Keratinocyte (primary cell): ENCODE results near the gene HELZ. TPM values are rescaled to one million over a fixed set of nuclear protein-coding genes. Genes with fewer than 3 reads are reported as not detected.
A peak's percentile ranks its signal among the peaks of the same experiment; 100 is the strongest.

ENCODE experiments used
- DNase-seq: peaks from one replicate; pipeline ENCODE4 v3.0.0-alpha.2; 2011; ENCODE audit warnings: low read depth, missing footprints, low spot score
- FAIRE-seq: peaks from 2 replicates; lab custom pipeline; 2011; peaks lifted over from hg19 to GRCh38; lab: Jason Lieb, UNC
- H2AFZ ChIP-seq: 2 replicates; pipeline ENCODE4 v1.6.0; 2012; ENCODE audit warnings: low read length, control low read depth, inconsistent platforms; ENCODE audit not compliant: control insufficient read depth
- H3K27ac ChIP-seq: 2 replicates; pipeline ENCODE4 v1.5.1; 2011; ENCODE audit warnings: low read length; ENCODE audit not compliant: control insufficient read depth, insufficient read depth
- H3K27me3 ChIP-seq: 3 replicates; pipeline ENCODE4 v1.6.0; 2011; ENCODE audit warnings: low read length; ENCODE audit not compliant: control insufficient read depth, insufficient read depth; ENCODE audit errors: extremely low read depth
- H3K36me3 ChIP-seq, 2 experiments: 2 replicates in 1 of 2; 3 replicates in 1 of 2; pipeline ENCODE4 v1.5.1; 2011; ENCODE audit warnings: low read length in 2 of 2, mild to moderate bottlenecking in 1 of 2; ENCODE audit not compliant: control insufficient read depth in 2 of 2, insufficient read depth in 2 of 2; ENCODE audit errors: extremely low read depth in 1 of 2
- H3K4me1 ChIP-seq: 3 replicates; pipeline ENCODE4 v1.5.1; 2011; ENCODE audit warnings: low read length; ENCODE audit not compliant: control insufficient read depth, insufficient read depth; ENCODE audit errors: extremely low read depth
- H3K4me2 ChIP-seq: 3 replicates; pipeline ENCODE4 v1.6.0; 2011; ENCODE audit warnings: low read depth, low read length; ENCODE audit not compliant: control insufficient read depth, insufficient read depth; ENCODE audit errors: extremely low read depth
- H3K4me3 ChIP-seq, 3 experiments: fragments of 200-600 bp in 1 of 3; sonication (generic) in 1 of 3; 2 replicates in 2 of 3; 3 replicates in 1 of 3; pipeline ENCODE4 v1.5.1; 2011 to 2016; ENCODE audit warnings: low read length in 3 of 3, mild to moderate bottlenecking in 3 of 3, control low read depth in 2 of 3, inconsistent platforms in 1 of 3, low read depth in 1 of 3, mixed read lengths in 1 of 3, mixed run types in 1 of 3, moderate library complexity in 1 of 3; ENCODE audit not compliant: control insufficient read depth in 2 of 3, insufficient read depth in 2 of 3; ENCODE audit errors: extremely low read depth in 1 of 3
- H3K79me2 ChIP-seq: 2 replicates; pipeline ENCODE4 v1.6.0; 2012; ENCODE audit warnings: low read length; ENCODE audit not compliant: control insufficient read depth, insufficient read depth
- H3K9ac ChIP-seq: 3 replicates; pipeline ENCODE4 v1.6.0; 2011; ENCODE audit warnings: low read length; ENCODE audit not compliant: control insufficient read depth, insufficient read depth; ENCODE audit errors: extremely low read depth
- H3K9me1 ChIP-seq: 3 replicates; pipeline ENCODE4 v1.6.0; 2011; ENCODE audit warnings: low read length; ENCODE audit not compliant: control insufficient read depth, insufficient read depth; ENCODE audit errors: extremely low read depth
- H3K9me3 ChIP-seq: 2 replicates; pipeline ENCODE4 v1.5.1; 2012; ENCODE audit warnings: low read depth, low read length; ENCODE audit not compliant: control insufficient read depth
- H4K20me1 ChIP-seq: 3 replicates; pipeline ENCODE4 v1.6.0; 2011; ENCODE audit warnings: low read length; ENCODE audit not compliant: control insufficient read depth, insufficient read depth; ENCODE audit errors: extremely low read depth
- CTCF ChIP-seq, 3 experiments: IDR thresholded peaks in 1 of 3; conservative IDR thresholded peaks in 1 of 3; optimal IDR thresholded peaks in 1 of 3; 2 replicates in 2 of 3; 3 replicates in 1 of 3; pipeline versions ENCODE3 to v1.5.1; 2011; ENCODE audit warnings: low read length in 3 of 3, mild to moderate bottlenecking in 3 of 3, moderate library complexity in 2 of 3, control low read depth in 1 of 3, inconsistent platforms in 1 of 3; ENCODE audit not compliant: insufficient read depth in 2 of 3; ENCODE audit errors: extremely low read depth in 1 of 3
- EZH2 ChIP-seq: IDR thresholded peaks from one replicate; pipeline ENCODE4 v1.6.1; 2012; ENCODE audit warnings: inconsistent platforms, mild to moderate bottlenecking, low read length, moderate library complexity
- dilution Hi-C: fragments of 300-500 bp; cut with MboI; formaldehyde crosslinking; loops from one replicate; pipeline ENCODE4 v1.7.0; 2020; ENCODE audit warnings: low sequenced_read_pairs; ENCODE audit not compliant: extremely low pct_ligation_motif_present
- polyA plus RNA-seq, 5 experiments: library from polyadenylated mRNA; depleted of rRNA in 3 of 5; stranded (reverse) in 3 of 5; stranded (forward) in 1 of 5; unstranded in 1 of 5; fragments of >200 nt; gene quantifications; 1 replicate in 1 of 5; 2 replicates in 3 of 5; 3 replicates in 1 of 5; pipeline versions ENCODE4 v1.2.1 to v1.2.3, GENCODE V29; 2011 to 2012; ENCODE audit warnings: missing spikeins in 2 of 5, low read depth in 1 of 5, low replicate concordance in 1 of 5

HELZ gene
- polyA plus RNA-seq, 1 donor (not counting 4 experiments of a cell fraction or from before 2014, with no cell fraction given) = 18.2 TPM

- FAIRE-seq = no peak
- Histone ChIP-seq H3K9ac (no peak overlapping the region), H3K27ac (peak overlapping the region; percentile 77)
These were observed 36.1 kb upstream of the HELZ start for GRCh38 chr17:67281053-67281452.

GRCh38 chr17:67280279-67280678 is 35.3 kb upstream of the HELZ start:
- peak overlapping the region; percentile 42 for H3K27ac ChIP-seq
- dilution Hi-C loops = no loop called here
- FAIRE-seq = peak; percentile 95

More at GRCh38 chr17:67281053-67281452, 36.1 kb upstream of the HELZ start:
- no peak for TF ChIP-seq CTCF (optimal IDR thresholded peaks at IDR 0.05 in 1 of 3, IDR thresholded peaks at IDR 0.05 in 1 of 3, conservative IDR thresholded peaks at IDR 0.05 in 1 of 3; ENCODE audit: extremely low read depth in 1 of 3, insufficient read depth in 2 of 3, low read length in 3 of 3)
- TF ChIP-seq EZH2 = no peak
- H3K9me3 ChIP-seq = no peaks in the 10 kb centered on the region
- H2AFZ ChIP-seq = peak overlapping the region; percentile 26
- H3K9me1 ChIP-seq = no peaks in the 10 kb centered on the region
- H3K36me3 ChIP-seq = no peaks in the 10 kb centered on the region
- H4K20me1 ChIP-seq = no peaks in the 10 kb centered on the region
- dilution Hi-C loops = no loop called here
- H3K79me2 ChIP-seq = no peaks in the 10 kb centered on the region
- no peak for DNase-seq
- H3K4me2 ChIP-seq = peak overlapping the region; percentile 45
- H3K4me1 ChIP-seq = peaks cover 24% of the 10 kb centered on the region
- no peaks in the 10 kb centered on the region for H3K27me3 ChIP-seq
- no peak overlapping the region for H3K4me3 ChIP-seq

More at GRCh38 chr17:67280279-67280678, 35.3 kb upstream of the HELZ start:
- DNase-seq = peak; percentile 70
- H3K4me1 ChIP-seq = peaks cover 24% of the 10 kb centered on the region
- TF ChIP-seq EZH2 (no peak), CTCF (optimal IDR thresholded peaks at IDR 0.05 in 1 of 3, IDR thresholded peaks at IDR 0.05 in 1 of 3, conservative IDR thresholded peaks at IDR 0.05 in 1 of 3; ENCODE audit: extremely low read depth in 1 of 3, insufficient read depth in 2 of 3, low read length in 3 of 3) (no peak)
- H3K36me3 ChIP-seq = no peaks in the 10 kb centered on the region
- no peaks in the 10 kb centered on the region for H3K9me3 ChIP-seq
- H2AFZ ChIP-seq = peak overlapping the region; percentile 87
- H3K9me1 ChIP-seq = no peaks in the 10 kb centered on the region
- H3K27me3 ChIP-seq = no peaks in the 10 kb centered on the region
- H3K4me2 ChIP-seq = peak overlapping the region; percentile 45
- H4K20me1 ChIP-seq = no peaks in the 10 kb centered on the region
- H3K4me3 ChIP-seq = no peak overlapping the region
- H3K79me2 ChIP-seq = no peaks in the 10 kb centered on the region
- H3K9ac ChIP-seq = peak overlapping the region; percentile 18
